GM18519 (cell line): ENCODE data around the gene SCAF8.

ENCODE experiments used
- ATAC-seq: cut with Tn5 transposase; IDR thresholded peaks from one replicate; pipeline ENCODE4 v1.9.1; 2021; ENCODE audit warnings: mild to moderate bottlenecking, moderate library complexity; ENCODE audit not compliant: unreplicated experiment, low FRiP score

SCAF8 gene

GRCh38 chr6:154822947-154823558 lies 89.8 kb downstream of the SCAF8 start:
- ATAC-seq, result no peak

- ATAC-seq, result no peak
Observed at GRCh38 chr6:154824076-154824475, 90.9 kb downstream of the SCAF8 start.

- no peak for ATAC-seq
Observed at GRCh38 chr6:154829970-154830369, 96.8 kb downstream of the SCAF8 start.

GRCh38 chr6:154830771-154831170 lies 97.6 kb downstream of the SCAF8 start:
- ATAC-seq, result no peak

GRCh38 chr6:154835307-154835706 lies 102.1 kb downstream of the SCAF8 start:
- ATAC-seq, result no peak

DNA sequence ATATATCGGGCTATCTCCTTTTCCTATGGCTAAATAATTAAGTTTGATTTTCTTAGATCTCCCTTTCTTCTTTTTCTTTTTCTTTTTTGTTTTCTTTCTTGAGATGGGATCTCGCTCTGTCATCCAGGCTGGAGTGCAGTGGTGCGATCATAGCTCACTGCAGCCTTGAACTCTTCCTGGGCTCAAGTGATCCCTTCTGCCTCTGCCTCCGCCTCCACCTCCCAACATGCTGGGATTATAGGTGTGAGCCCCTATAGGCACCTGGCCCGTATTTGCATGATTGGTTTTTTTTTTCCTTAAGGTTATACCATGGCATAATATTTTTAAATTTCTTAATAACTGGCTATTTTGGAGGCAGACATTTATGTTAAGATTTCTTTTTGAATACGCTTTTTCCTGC lies 106.3 kb downstream of the SCAF8 start:
- ATAC-seq, result no peak

- ATAC-seq, result no peak
Observed at GRCh38 chr6:154840363-154840762, 107.1 kb downstream of the SCAF8 start.

GRCh38 chr6:154841109-154841508 lies 107.9 kb downstream of the SCAF8 start:
- no peak for ATAC-seq

- no peak for ATAC-seq
Observed at GRCh38 chr6:154842833-154843232, 109.6 kb downstream of the SCAF8 start.

- ATAC-seq, result no peak
Observed at GRCh38 chr6:154847318-154847717, 114.1 kb downstream of the SCAF8 start.

- no peak for ATAC-seq
Observed at GRCh38 chr6:154848580-154848979, 115.4 kb downstream of the SCAF8 start.

GRCh38 chr6:154849475-154849874 lies 116.3 kb downstream of the SCAF8 start:
- no peak for ATAC-seq

DNA sequence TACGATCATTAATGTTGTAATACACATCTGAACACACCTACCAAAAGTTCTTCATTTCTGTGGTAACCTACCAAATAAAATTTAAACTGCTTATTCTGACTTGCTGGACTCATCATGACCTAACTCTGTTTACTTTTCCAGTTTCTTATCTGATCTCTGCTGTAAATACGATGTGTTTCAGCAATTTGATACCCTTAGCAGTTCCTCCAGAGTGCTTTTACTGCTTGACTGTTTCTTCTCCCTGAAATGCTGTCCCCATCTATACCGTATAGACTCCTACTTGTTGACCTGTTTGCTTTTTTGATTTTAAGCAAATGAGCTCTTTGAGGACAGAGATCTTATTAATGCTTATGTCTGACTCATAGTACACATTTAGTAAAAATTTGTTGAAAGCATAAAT lies 119.5 kb downstream of the SCAF8 start:
- ATAC-seq, result no peak

- no peak for ATAC-seq
Observed at GRCh38 chr6:154857529-154857928, 124.3 kb downstream of the SCAF8 start.

DNA sequence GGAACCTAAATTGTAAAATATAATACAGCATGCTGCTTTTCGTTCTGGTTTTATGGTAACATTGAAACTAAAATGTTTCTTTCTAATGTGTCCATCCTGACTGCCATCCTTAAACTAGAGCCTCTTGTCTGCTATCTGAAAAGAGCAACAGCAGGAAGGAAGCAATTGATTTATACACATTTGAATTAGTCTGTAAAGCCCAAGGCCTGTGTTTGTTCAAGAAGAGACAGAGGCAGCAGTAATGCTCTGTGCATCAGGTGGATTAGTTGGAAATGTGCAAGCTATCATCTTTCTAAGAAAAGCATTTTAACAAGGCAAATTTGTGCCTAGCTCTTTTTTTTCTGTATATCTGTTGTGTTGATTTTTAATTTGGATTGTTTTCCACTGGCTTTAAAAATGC lies 128.6 kb downstream of the SCAF8 start:
- ATAC-seq, result no peak

DNA sequence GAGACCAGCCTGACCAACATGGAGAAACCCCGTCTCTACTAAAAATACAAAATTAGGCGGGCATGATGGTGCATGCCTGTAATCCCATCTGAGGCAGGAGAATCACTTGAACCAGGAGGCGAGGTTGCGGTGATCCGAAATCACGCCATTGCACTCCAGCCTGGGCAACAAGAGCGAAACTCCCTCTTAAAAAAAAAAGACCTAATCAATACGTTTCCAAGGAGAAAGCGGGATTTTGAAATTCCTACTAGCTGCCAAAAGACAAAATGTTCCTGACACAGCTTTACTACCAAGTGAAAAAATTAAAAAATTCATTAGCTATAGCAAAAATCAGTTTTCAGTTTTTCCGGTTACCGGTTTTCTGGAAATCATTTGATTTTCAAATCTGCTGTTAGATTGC lies 129.3 kb downstream of the SCAF8 start:
- no peak for ATAC-seq

GRCh38 chr6:154864066-154864430 lies 130.8 kb downstream of the SCAF8 start:
- ATAC-seq, result no peak

- no peak for ATAC-seq
Observed at GRCh38 chr6:154865291-154865690, 132.1 kb downstream of the SCAF8 start.

DNA sequence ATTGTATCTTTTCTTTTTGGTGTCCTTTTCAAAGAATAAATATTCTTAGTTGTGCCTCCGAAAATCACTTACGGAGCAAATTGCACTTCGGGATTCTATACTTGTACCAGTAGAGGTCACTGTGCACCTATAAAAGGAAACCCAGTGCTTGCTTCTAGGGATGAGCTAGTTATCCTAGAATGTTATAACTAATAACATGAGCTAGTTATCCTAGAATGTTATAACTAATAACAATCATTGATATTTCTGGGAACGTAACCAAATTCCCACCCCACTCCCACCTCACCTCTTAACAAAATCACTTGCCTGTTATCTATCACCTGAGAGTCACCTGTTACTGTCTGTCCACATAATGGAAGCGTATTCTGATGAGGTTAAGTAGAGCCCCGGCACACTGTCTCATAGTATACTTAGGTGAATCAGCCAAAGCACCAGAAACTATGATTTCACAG lies 135.0 kb downstream of the SCAF8 start:
- ATAC-seq, result no peak

- ATAC-seq, result no peak
Observed at GRCh38 chr6:154872542-154873114, 139.4 kb downstream of the SCAF8 start.

DNA sequence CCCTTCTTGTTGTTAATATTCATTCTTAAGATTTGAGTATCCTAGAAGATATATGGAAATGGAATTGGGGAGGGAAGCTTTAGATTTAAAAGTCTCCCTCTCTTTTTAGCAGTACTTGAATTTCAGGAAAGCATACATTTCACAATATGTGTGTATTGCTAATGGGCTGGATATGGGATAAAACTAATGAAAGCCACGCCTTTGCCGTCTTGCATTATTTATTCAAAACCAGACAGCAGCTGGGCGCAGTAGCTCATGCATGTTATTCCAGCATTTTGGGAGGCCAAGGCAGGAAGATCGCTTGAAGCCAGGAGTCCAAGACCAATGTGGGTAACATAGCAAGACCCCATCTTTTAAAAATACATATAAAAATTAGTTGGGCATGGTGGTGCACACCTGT lies 140.3 kb downstream of the SCAF8 start:
- no peak for ATAC-seq

DNA sequence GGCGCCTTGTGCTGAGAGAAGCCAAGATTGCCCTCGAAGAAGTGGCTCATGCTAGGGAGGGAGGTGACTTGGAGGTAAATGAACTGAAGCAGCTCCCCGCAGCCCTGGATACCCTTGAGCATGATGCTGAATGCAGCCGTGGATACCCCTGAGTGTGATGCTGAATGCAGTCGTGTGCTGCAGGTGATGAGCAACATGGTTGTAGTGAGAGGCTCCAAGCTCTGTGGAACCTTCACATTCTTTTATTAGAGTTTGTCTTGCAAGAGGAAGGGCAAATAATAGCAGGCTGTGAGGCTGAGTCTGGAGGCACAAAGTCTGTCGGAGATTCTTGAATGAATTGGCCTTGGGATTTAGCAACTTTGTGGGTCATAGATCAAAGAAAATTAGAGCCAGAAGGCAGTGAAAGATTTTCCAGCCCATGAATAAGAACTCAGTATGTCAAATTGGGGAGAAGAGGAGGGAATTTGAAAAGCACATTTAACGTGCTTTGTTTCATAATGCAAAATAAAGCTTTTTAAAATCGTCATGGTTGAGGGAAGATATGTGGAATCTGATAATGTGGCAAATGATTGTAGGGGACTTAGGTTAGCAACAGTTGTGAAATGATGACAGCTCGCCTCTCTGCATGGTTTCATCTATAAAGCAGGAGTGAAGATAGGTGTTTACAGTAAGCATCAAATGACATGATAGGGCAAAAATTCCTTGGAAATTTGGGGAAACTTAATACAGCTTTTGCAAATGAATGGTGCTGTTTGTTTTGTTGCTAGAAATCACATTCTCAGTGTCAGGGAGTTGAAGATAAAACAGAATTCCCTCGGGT lies 141.8 kb downstream of the SCAF8 start:
- ATAC-seq, result no peak
